ENCODE data around the gene CEND1. TPM values are rescaled to one million over a fixed set of nuclear protein-coding genes. Genes with fewer than 3 reads are reported as not detected.

The CEND1 gene
- total RNA-seq, 2 experiments from 2014 or later = 0.68 to 1.1 TPM

Other genes starting within 250 kb of the CEND1 start
- 1 to 10 TPM; 3.1 to 3.9 TPM for gene LMNTD2, start 229.4 kb downstream of the CEND1 start, total RNA-seq
- 10 to 100 TPM; 18.8 to 21.9 TPM for gene RASSF7, start 229.1 kb downstream of the CEND1 start, total RNA-seq
- gene PHRF1, start 213.6 kb downstream of the CEND1 start, total RNA-seq = 10 to 100 TPM; 32.4 to 33.5 TPM
- gene IRF7, start 174.1 kb downstream of the CEND1 start, total RNA-seq = 10 to 100 TPM; 79.9 to 80.7 TPM
- not detected for gene CDHR5, start 165.1 kb downstream of the CEND1 start, total RNA-seq
- gene SCT, start 162.9 kb downstream of the CEND1 start, total RNA-seq = not detected
- gene DRD4, start 152.8 kb downstream of the CEND1 start, total RNA-seq = under 1 TPM; 0.21 to 0.39 TPM
- gene DEAF1, start 94.9 kb downstream of the CEND1 start, total RNA-seq = 10 to 100 TPM; 41.5 to 50.5 TPM
- 1 to 10 TPM; 9.5 to 9.8 TPM for gene TMEM80, start 94.3 kb downstream of the CEND1 start, total RNA-seq
- 10 to 100 TPM; 12.4 to 12.6 TPM for gene EPS8L2, start 83.9 kb downstream of the CEND1 start, total RNA-seq
- gene TALDO1, start 42.6 kb downstream of the CEND1 start, total RNA-seq = 100 to 1,000 TPM; 284 to 296 TPM
- 10 to 100 TPM; 36.6 to 39.1 TPM for gene GATD1, start 12.6 kb downstream of the CEND1 start, total RNA-seq
- gene SLC25A22, start 8.2 kb upstream of the CEND1 start, total RNA-seq = 10 to 100 TPM; 28.4 to 32.2 TPM
- gene PIDD1, start 15.1 kb upstream of the CEND1 start, total RNA-seq = 10 to 100 TPM; 28.3 to 32.1 TPM
- gene RPLP2, start 19.9 kb upstream of the CEND1 start, total RNA-seq = 1,000 to 10,000 TPM; 2,941 to 2,963 TPM
- gene PNPLA2, start 28.8 kb upstream of the CEND1 start, total RNA-seq = 10 to 100 TPM; 33.2 to 35.0 TPM
- gene CRACR2B, start 37.8 kb upstream of the CEND1 start, total RNA-seq = 1 to 10 TPM; 1.8 to 2.3 TPM
- 10 to 100 TPM; 40.2 to 40.9 TPM for gene CD151, start 42.9 kb upstream of the CEND1 start, total RNA-seq
- 10 to 100 TPM; 70.4 to 74.0 TPM for gene POLR2L, start 52.4 kb upstream of the CEND1 start, total RNA-seq
- gene TSPAN4, start 52.8 kb upstream of the CEND1 start, total RNA-seq = 1 to 10 TPM; 5.2 to 5.3 TPM
- 10 to 100 TPM; 61.5 to 61.6 TPM for gene CHID1, start 120.7 kb upstream of the CEND1 start, total RNA-seq
- 10 to 100 TPM; 42.8 to 44.1 TPM for gene AP2A2, start 135.8 kb upstream of the CEND1 start, total RNA-seq
- not detected for gene MUC6, start 246.6 kb upstream of the CEND1 start, total RNA-seq

All from activated CD4-positive, alpha-beta memory T cell treated with anti-CD3 and anti-CD28 coated beads for 36 hours (primary cell).